Measurements from ENCODE around the gene MED28. TPM values are rescaled to one million over a fixed set of nuclear protein-coding genes. Genes with fewer than 3 reads are reported as not detected.

MED28 gene
- total and polyA plus RNA-seq, 2 donors (not counting 1 experiment from before 2014, with no cell fraction given): 11.8 to 81.5 TPM

DNA sequence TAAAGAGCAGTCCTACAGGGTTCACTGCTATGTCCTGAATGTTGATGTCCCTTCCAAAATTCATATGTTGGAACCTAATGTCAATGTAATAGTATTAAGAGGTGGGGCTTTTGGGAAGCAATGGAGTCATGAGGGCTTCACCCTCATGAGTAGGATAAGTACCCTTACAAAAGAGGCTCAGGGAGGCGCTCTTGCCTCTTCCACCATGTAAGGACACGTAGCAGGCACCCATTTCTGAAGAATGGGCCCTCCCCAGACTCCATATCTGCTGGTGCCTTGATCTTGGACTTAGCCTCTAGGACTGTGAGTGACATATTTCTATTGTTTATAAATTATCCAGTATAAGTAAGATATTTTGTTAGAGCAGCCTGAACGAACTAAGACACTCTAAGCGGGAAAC lies 15.8 kb downstream of the MED28 start:
- H3K27me3 ChIP-seq (replicated peaks in 1 of 4; ENCODE audit: control extremely low read depth in 1 of 4, control insufficient read depth in 3 of 4, insufficient read depth in 4 of 4, low read length in 3 of 4): no peaks in the 10 kb centered on the region
- WGBS (ENCODE audit: insufficient coverage): 100% methylated on average over 2 of the region's 4 CpGs
- H3K36me3 ChIP-seq (replicated peaks in 1 of 2; ENCODE audit: control extremely low read depth in 1 of 2, control insufficient read depth in 1 of 2, extremely low read depth in 1 of 2, insufficient read depth in 2 of 2, low read length in 1 of 2): peaks cover 7 to 77% of the 10 kb centered on the region in 2 experiments
- DNase-seq: no peak
- no peak overlapping the region for H3K4me3 Mint-ChIP-seq
- H4K20me1 ChIP-seq (ENCODE audit: control insufficient read depth, insufficient read depth, low read length, poor library complexity, severe bottlenecking): peaks cover 22% of the 10 kb centered on the region
- no peaks in the 10 kb centered on the region for H3K9me3 ChIP-seq (ENCODE audit: control extremely low read depth in 1 of 3, control insufficient read depth in 2 of 3, insufficient read depth in 1 of 3, low read length in 2 of 3)
- H2AFZ ChIP-seq (ENCODE audit: insufficient read depth, low read depth, low read length, poor library complexity, severe bottlenecking): no peak overlapping the region
- POLR2A ChIA-PET: no interaction called here
- H3K27ac ChIP-seq (ENCODE audit: low read length in 2 of 2): no peak overlapping the region
- no peak for ATAC-seq (ENCODE audit: low read depth)
- no peaks in the 10 kb centered on the region for H3K9me3 Mint-ChIP-seq (ENCODE audit: insufficient read depth)
- intact Hi-C loops (cut with micrococcal nuclease): no loop called here
- no peak overlapping the region for H3K9ac ChIP-seq (ENCODE audit: low read length)
- no peaks in the 10 kb centered on the region for H3K27me3 Mint-ChIP-seq
- H3K4me2 ChIP-seq (replicated peaks; ENCODE audit: low read depth, low read length, poor library complexity, severe bottlenecking): no peak overlapping the region
- H3K79me2 ChIP-seq (ENCODE audit: control insufficient read depth, insufficient read depth, low read length): peaks cover 3% of the 10 kb centered on the region
- no peak for TF ChIP-seq EZH2 (IDR thresholded peaks at IDR 0.05; ENCODE audit: borderline replicate concordance, insufficient read depth, low read depth, low read length, poor library complexity, severe bottlenecking)
- TF ChIP-seq, protein P1, sequence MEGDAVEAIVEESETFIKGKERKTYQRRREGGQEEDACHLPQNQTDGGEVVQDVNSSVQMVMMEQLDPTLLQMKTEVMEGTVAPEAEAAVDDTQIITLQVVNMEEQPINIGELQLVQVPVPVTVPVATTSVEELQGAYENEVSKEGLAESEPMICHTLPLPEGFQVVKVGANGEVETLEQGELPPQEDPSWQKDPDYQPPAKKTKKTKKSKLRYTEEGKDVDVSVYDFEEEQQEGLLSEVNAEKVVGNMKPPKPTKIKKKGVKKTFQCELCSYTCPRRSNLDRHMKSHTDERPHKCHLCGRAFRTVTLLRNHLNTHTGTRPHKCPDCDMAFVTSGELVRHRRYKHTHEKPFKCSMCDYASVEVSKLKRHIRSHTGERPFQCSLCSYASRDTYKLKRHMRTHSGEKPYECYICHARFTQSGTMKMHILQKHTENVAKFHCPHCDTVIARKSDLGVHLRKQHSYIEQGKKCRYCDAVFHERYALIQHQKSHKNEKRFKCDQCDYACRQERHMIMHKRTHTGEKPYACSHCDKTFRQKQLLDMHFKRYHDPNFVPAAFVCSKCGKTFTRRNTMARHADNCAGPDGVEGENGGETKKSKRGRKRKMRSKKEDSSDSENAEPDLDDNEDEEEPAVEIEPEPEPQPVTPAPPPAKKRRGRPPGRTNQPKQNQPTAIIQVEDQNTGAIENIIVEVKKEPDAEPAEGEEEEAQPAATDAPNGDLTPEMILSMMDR (IDR thresholded peaks at IDR 0.05): no peak
- CTCF ChIA-PET: no interaction called here
- peaks cover 3% of the 10 kb centered on the region for H3K4me1 Mint-ChIP-seq
- no peak overlapping the region for H3K4me3 ChIP-seq (ENCODE audit: control extremely low read depth in 1 of 5, extremely low read depth in 1 of 5, insufficient read depth in 1 of 5, low read depth in 2 of 5, low read length in 4 of 5)
- H3K4me1 ChIP-seq (ENCODE audit: control insufficient read depth in 2 of 2, insufficient read depth in 2 of 2, low read length in 2 of 2): no peaks in the 10 kb centered on the region
- no peak overlapping the region for H3K27ac Mint-ChIP-seq

DNA sequence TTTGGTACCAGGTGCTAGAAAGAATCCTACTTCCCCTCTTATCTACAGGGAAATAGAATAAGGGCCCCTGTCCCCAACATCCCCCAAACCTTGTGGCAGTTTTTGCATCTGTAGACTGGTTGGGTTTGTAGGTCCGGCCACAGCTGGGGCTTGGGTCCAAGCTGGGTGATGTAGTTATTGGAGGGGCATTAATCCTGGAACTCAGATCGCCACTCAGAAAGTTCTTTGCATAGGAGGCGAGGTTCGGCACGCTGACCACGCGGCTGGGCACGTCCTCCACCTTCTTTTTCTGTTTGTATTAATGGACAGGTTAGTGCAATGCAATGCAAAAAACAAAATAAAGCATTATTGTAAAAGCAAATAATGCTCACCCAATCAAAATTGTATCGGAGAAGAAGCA lies 19.2 kb downstream of the MED28 start:
- CTCF ChIA-PET: interaction anchor here (7.6 kb wide), 1 partner anchor 86 kb away, joined by 132 read pairs; no protein-coding TSS in a partner anchor
- peaks cover 27% of the 10 kb centered on the region for H4K20me1 ChIP-seq (ENCODE audit: control insufficient read depth, insufficient read depth, low read length, poor library complexity, severe bottlenecking)

More for the DNA sequence above, 19.2 kb downstream of the MED28 start:
- H3K79me2 ChIP-seq (ENCODE audit: control insufficient read depth, insufficient read depth, low read length): no peaks in the 10 kb centered on the region
- H2AFZ ChIP-seq (ENCODE audit: insufficient read depth, low read depth, low read length, poor library complexity, severe bottlenecking): no peak overlapping the region
- H3K4me2 ChIP-seq (replicated peaks; ENCODE audit: low read depth, low read length, poor library complexity, severe bottlenecking): no peak overlapping the region
- 99% methylated on average over 7 of the region's 9 CpGs for WGBS (ENCODE audit: insufficient coverage)
- intact Hi-C loops (cut with micrococcal nuclease): no loop called here
- no peaks in the 10 kb centered on the region for H3K27me3 ChIP-seq (replicated peaks in 1 of 4; ENCODE audit: control extremely low read depth in 1 of 4, control insufficient read depth in 3 of 4, insufficient read depth in 4 of 4, low read length in 3 of 4)
- H3K4me3 ChIP-seq (ENCODE audit: control extremely low read depth in 1 of 5, extremely low read depth in 1 of 5, insufficient read depth in 1 of 5, low read depth in 2 of 5, low read length in 4 of 5): no peak overlapping the region
- peaks cover 8 to 49% of the 10 kb centered on the region in 2 experiments for H3K36me3 ChIP-seq (replicated peaks in 1 of 2; ENCODE audit: control extremely low read depth in 1 of 2, control insufficient read depth in 1 of 2, extremely low read depth in 1 of 2, insufficient read depth in 2 of 2, low read length in 1 of 2)
- H3K4me1 ChIP-seq (ENCODE audit: control insufficient read depth in 2 of 2, insufficient read depth in 2 of 2, low read length in 2 of 2): peaks cover 0 to 3% of the 10 kb centered on the region in 2 donors
- H3K9ac ChIP-seq (ENCODE audit: low read length): no peak overlapping the region
- H3K4me3 Mint-ChIP-seq: no peak overlapping the region
- no peak overlapping the region for H3K27ac Mint-ChIP-seq
- H3K4me1 Mint-ChIP-seq: peaks cover 3% of the 10 kb centered on the region
- DNase-seq: no peak
- no peaks in the 10 kb centered on the region for H3K9me3 Mint-ChIP-seq (ENCODE audit: insufficient read depth)
- POLR2A ChIA-PET: no interaction called here
- no peak for ATAC-seq (ENCODE audit: low read depth)
- no peaks in the 10 kb centered on the region for H3K9me3 ChIP-seq (ENCODE audit: control extremely low read depth in 1 of 3, control insufficient read depth in 2 of 3, insufficient read depth in 1 of 3, low read length in 2 of 3)
- no peaks in the 10 kb centered on the region for H3K27me3 Mint-ChIP-seq
- TF ChIP-seq, protein P1 (IDR thresholded peaks at IDR 0.05): no peak
- TF ChIP-seq EZH2 (IDR thresholded peaks at IDR 0.05; ENCODE audit: borderline replicate concordance, insufficient read depth, low read depth, low read length, poor library complexity, severe bottlenecking): no peak
- no peak overlapping the region for H3K27ac ChIP-seq (ENCODE audit: low read length in 2 of 2)

Measured in B cell (primary cell).